NCI-H446 (cell line): Measurements from ENCODE around the gene PCK2.
A peak's percentile ranks its signal among the peaks of the same experiment; 100 is the strongest.

ENCODE experiments used
- DNase-seq, 2 experiments: peaks; one replicate each; lab custom pipeline; 2025; lab: John Stamatoyannopoulos, UW

PCK2 gene

GRCh38 chr14:24060984-24061913, 32.9 kb upstream of the PCK2 start:
- DNase-seq = no peak

GRCh38 chr14:24062216-24062980, 31.7 kb upstream of the PCK2 start:
- no peak for DNase-seq

GRCh38 chr14:24063263-24063836, 30.8 kb upstream of the PCK2 start:
- no peak for DNase-seq

- no peak for DNase-seq
Observed at GRCh38 chr14:24064091-24064795, 29.9 kb upstream of the PCK2 start.

- DNase-seq = no peak
Observed at GRCh38 chr14:24064856-24065255, 29.3 kb upstream of the PCK2 start.

GRCh38 chr14:24065408-24065807, 28.7 kb upstream of the PCK2 start:
- no peak for DNase-seq

GRCh38 chr14:24066496-24067132, 27.5 kb upstream of the PCK2 start:
- DNase-seq = no peak

GRCh38 chr14:24067133-24068082, 26.7 kb upstream of the PCK2 start:
- DNase-seq = no peak

GRCh38 chr14:24068711-24069410, 25.2 kb upstream of the PCK2 start:
- no peak for DNase-seq

- DNase-seq = no peak
Observed at GRCh38 chr14:24069411-24069735, 24.7 kb upstream of the PCK2 start.

GRCh38 chr14:24070285-24071143, 23.6 kb upstream of the PCK2 start:
- no peak for DNase-seq

- no peak for DNase-seq
Observed at GRCh38 chr14:24071144-24071697, 22.9 kb upstream of the PCK2 start, which contains the start of gene CPNE6. Gene CPNE6, plus strand, starts transcription at chr14:24071562. Its CDS starts 1,375 bp downstream, at chr14:24072937.

- no peak for DNase-seq
Observed at GRCh38 chr14:24071836-24072430, 22.2 kb upstream of the PCK2 start.

GRCh38 chr14:24072436-24072835, 21.7 kb upstream of the PCK2 start:
- DNase-seq = peak; percentile 58 to 78

- DNase-seq = no peak
Observed at GRCh38 chr14:24072881-24073877, 20.9 kb upstream of the PCK2 start.

GRCh38 chr14:24074625-24075484, 19.3 kb upstream of the PCK2 start:
- no peak for DNase-seq
